ENCODE measurements around the gene SHISA6. TPM values are rescaled to one million over a fixed set of nuclear protein-coding genes. Genes with fewer than 3 reads are reported as not detected.
A peak's percentile ranks its signal among the peaks of the same experiment; 100 is the strongest.

The SHISA6 gene
- total and polyA plus RNA-seq, 5 donors from 2014 or later, result not detected

- Histone ChIP-seq H3K27ac (ENCODE audit: insufficient read depth, low read length, poor library complexity, severe bottlenecking) (no peak overlapping the region), H3K27me3 (ENCODE audit: control insufficient read depth, insufficient read depth, low read length) (no peaks in the 10 kb centered on the region), H3K9me3 (ENCODE audit: control insufficient read depth in 2 of 2, low read length in 2 of 2) (peaks cover 0 to 7% of the 10 kb centered on the region in 2 experiments), H3K4me1 (ENCODE audit: control insufficient read depth, insufficient read depth, low read length, poor library complexity, severe bottlenecking) (no peaks in the 10 kb centered on the region), H3K4me3 (ENCODE audit: low read depth, low read length) (no peak overlapping the region), H3K36me3 (ENCODE audit: control insufficient read depth, insufficient read depth, low read length) (no peaks in the 10 kb centered on the region)
- Mint-ChIP-seq H3K27me3 (no peaks in the 10 kb centered on the region), H3K36me3 (no peaks in the 10 kb centered on the region), H3K4me3 (no peak overlapping the region), H3K9me3 (peaks cover 2 to 18% (median 6%) of the 10 kb centered on the region in 7 donors), H3K27ac (no peak overlapping the region), H3K4me1 (no peaks in the 10 kb centered on the region)
- DNase-seq, result no peak
- no peak for ATAC-seq (ENCODE audit: low read depth in 2 of 2)
Observed at GRCh38 chr17:11492511-11492910, 251.5 kb downstream of the SHISA6 start.

- no peak for DNase-seq
- Mint-ChIP-seq H3K4me3 (no peak overlapping the region), H3K9me3 (peaks cover 2 to 19% (median 6%) of the 10 kb centered on the region in 7 donors), H3K4me1 (no peaks in the 10 kb centered on the region), H3K36me3 (no peaks in the 10 kb centered on the region), H3K27ac (no peak overlapping the region), H3K27me3 (no peaks in the 10 kb centered on the region)
- no peaks in the 10 kb centered on the region for H3K36me3 ChIP-seq (ENCODE audit: control insufficient read depth, insufficient read depth, low read length)
- no peaks in the 10 kb centered on the region for H3K4me1 ChIP-seq (ENCODE audit: control insufficient read depth, insufficient read depth, low read length, poor library complexity, severe bottlenecking)
- no peak overlapping the region for H3K27ac ChIP-seq (ENCODE audit: insufficient read depth, low read length, poor library complexity, severe bottlenecking)
- no peaks in the 10 kb centered on the region for H3K27me3 ChIP-seq (ENCODE audit: control insufficient read depth, insufficient read depth, low read length)
- no peak overlapping the region for H3K4me3 ChIP-seq (ENCODE audit: low read depth, low read length)
- ATAC-seq (ENCODE audit: low read depth in 2 of 2), result no peak
- H3K9me3 ChIP-seq (ENCODE audit: control insufficient read depth in 2 of 2, low read length in 2 of 2), result peaks cover 0 to 5% of the 10 kb centered on the region in 2 experiments
Observed at GRCh38 chr17:11493936-11494335, 252.9 kb downstream of the SHISA6 start.

GRCh38 chr17:11495613-11496012, 254.6 kb downstream of the SHISA6 start:
- ATAC-seq (ENCODE audit: low read depth in 2 of 2), result no peak

GRCh38 chr17:11499881-11500280, 258.9 kb downstream of the SHISA6 start:
- H3K27ac ChIP-seq (ENCODE audit: insufficient read depth, low read length, poor library complexity, severe bottlenecking), result no peak overlapping the region
- H3K27me3 ChIP-seq (ENCODE audit: control insufficient read depth, insufficient read depth, low read length), result no peaks in the 10 kb centered on the region
- Mint-ChIP-seq H3K4me3 (no peak overlapping the region), H3K9me3 (peaks cover 0 to 10% (median 6%) of the 10 kb centered on the region in 7 donors), H3K27me3 (no peaks in the 10 kb centered on the region), H3K27ac (no peak overlapping the region), H3K36me3 (no peaks in the 10 kb centered on the region), H3K4me1 (no peaks in the 10 kb centered on the region)
- H3K9me3 ChIP-seq (ENCODE audit: control insufficient read depth in 2 of 2, low read length in 2 of 2), result no peaks in the 10 kb centered on the region
- DNase-seq, result no peak
- H3K4me1 ChIP-seq (ENCODE audit: control insufficient read depth, insufficient read depth, low read length, poor library complexity, severe bottlenecking), result no peaks in the 10 kb centered on the region
- H3K4me3 ChIP-seq (ENCODE audit: low read depth, low read length), result no peak overlapping the region
- no peaks in the 10 kb centered on the region for H3K36me3 ChIP-seq (ENCODE audit: control insufficient read depth, insufficient read depth, low read length)
- no peak for ATAC-seq (ENCODE audit: low read depth in 2 of 2)

More at GRCh38 chr17:11495613-11496012, 254.6 kb downstream of the SHISA6 start:
- H3K4me1 Mint-ChIP-seq, result no peaks in the 10 kb centered on the region
- H3K4me3 Mint-ChIP-seq, result no peak overlapping the region
- no peak overlapping the region for H3K27ac Mint-ChIP-seq
- no peaks in the 10 kb centered on the region for H3K4me1 ChIP-seq (ENCODE audit: control insufficient read depth, insufficient read depth, low read length, poor library complexity, severe bottlenecking)
- DNase-seq, result no peak
- no peaks in the 10 kb centered on the region for H3K36me3 ChIP-seq (ENCODE audit: control insufficient read depth, insufficient read depth, low read length)
- H3K27me3 ChIP-seq (ENCODE audit: control insufficient read depth, insufficient read depth, low read length), result no peaks in the 10 kb centered on the region
- H3K9me3 ChIP-seq (ENCODE audit: control insufficient read depth in 2 of 2, low read length in 2 of 2), result no peaks in the 10 kb centered on the region
- H3K36me3 Mint-ChIP-seq, result no peaks in the 10 kb centered on the region
- no peaks in the 10 kb centered on the region for H3K27me3 Mint-ChIP-seq
- H3K9me3 Mint-ChIP-seq, result peaks cover 0 to 16% (median 4%) of the 10 kb centered on the region in 7 donors
- no peak overlapping the region for H3K27ac ChIP-seq (ENCODE audit: insufficient read depth, low read length, poor library complexity, severe bottlenecking)
- no peak overlapping the region for H3K4me3 ChIP-seq (ENCODE audit: low read depth, low read length)

- Histone ChIP-seq H3K36me3 (ENCODE audit: control insufficient read depth, insufficient read depth, low read length) (no peaks in the 10 kb centered on the region), H3K27ac (ENCODE audit: insufficient read depth, low read length, poor library complexity, severe bottlenecking) (no peak overlapping the region), H3K4me1 (ENCODE audit: control insufficient read depth, insufficient read depth, low read length, poor library complexity, severe bottlenecking) (no peaks in the 10 kb centered on the region), H3K4me3 (ENCODE audit: low read depth, low read length) (no peak overlapping the region), H3K9me3 (ENCODE audit: control insufficient read depth in 2 of 2, low read length in 2 of 2) (no peaks in the 10 kb centered on the region), H3K27me3 (ENCODE audit: control insufficient read depth, insufficient read depth, low read length) (no peaks in the 10 kb centered on the region)
- no peaks in the 10 kb centered on the region for H3K36me3 Mint-ChIP-seq
- DNase-seq (no peak), ATAC-seq (ENCODE audit: low read depth in 2 of 2) (no peak)
- no peak overlapping the region for H3K27ac Mint-ChIP-seq
- H3K9me3 Mint-ChIP-seq, result peaks cover 0 to 7% (median 0%) of the 10 kb centered on the region in 7 donors
- H3K4me3 Mint-ChIP-seq, result no peak overlapping the region
- no peaks in the 10 kb centered on the region for H3K4me1 Mint-ChIP-seq
- no peaks in the 10 kb centered on the region for H3K27me3 Mint-ChIP-seq
Observed at GRCh38 chr17:11503308-11504035, 262.5 kb downstream of the SHISA6 start.

GRCh38 chr17:11506635-11507034, 265.6 kb downstream of the SHISA6 start:
- Histone ChIP-seq H3K4me1 (ENCODE audit: control insufficient read depth, insufficient read depth, low read length, poor library complexity, severe bottlenecking) (no peaks in the 10 kb centered on the region), H3K9me3 (ENCODE audit: control insufficient read depth in 2 of 2, low read length in 2 of 2) (no peaks in the 10 kb centered on the region), H3K27me3 (ENCODE audit: control insufficient read depth, insufficient read depth, low read length) (no peaks in the 10 kb centered on the region), H3K36me3 (ENCODE audit: control insufficient read depth, insufficient read depth, low read length) (no peaks in the 10 kb centered on the region), H3K4me3 (ENCODE audit: low read depth, low read length) (no peak overlapping the region), H3K27ac (ENCODE audit: insufficient read depth, low read length, poor library complexity, severe bottlenecking) (no peak overlapping the region)
- DNase-seq, result no peak
- no peak overlapping the region for H3K4me3 Mint-ChIP-seq
- no peaks in the 10 kb centered on the region for H3K27me3 Mint-ChIP-seq
- no peak for ATAC-seq (ENCODE audit: low read depth in 2 of 2)
- H3K9me3 Mint-ChIP-seq, result peaks cover 0 to 7% (median 0%) of the 10 kb centered on the region in 7 donors
- H3K36me3 Mint-ChIP-seq, result no peaks in the 10 kb centered on the region
- H3K4me1 Mint-ChIP-seq, result no peaks in the 10 kb centered on the region
- H3K27ac Mint-ChIP-seq, result no peak overlapping the region

- Histone ChIP-seq H3K27me3 (ENCODE audit: control insufficient read depth, insufficient read depth, low read length) (no peaks in the 10 kb centered on the region), H3K36me3 (ENCODE audit: control insufficient read depth, insufficient read depth, low read length) (no peaks in the 10 kb centered on the region), H3K9me3 (ENCODE audit: control insufficient read depth in 2 of 2, low read length in 2 of 2) (no peaks in the 10 kb centered on the region), H3K4me1 (ENCODE audit: control insufficient read depth, insufficient read depth, low read length, poor library complexity, severe bottlenecking) (no peaks in the 10 kb centered on the region), H3K4me3 (ENCODE audit: low read depth, low read length) (no peak overlapping the region), H3K27ac (ENCODE audit: insufficient read depth, low read length, poor library complexity, severe bottlenecking) (no peak overlapping the region)
- Mint-ChIP-seq H3K9me3 (peaks cover 0 to 4% (median 0%) of the 10 kb centered on the region in 7 donors), H3K36me3 (no peaks in the 10 kb centered on the region), H3K27ac (no peak overlapping the region), H3K27me3 (no peaks in the 10 kb centered on the region), H3K4me3 (no peak overlapping the region), H3K4me1 (no peaks in the 10 kb centered on the region)
- ATAC-seq (ENCODE audit: low read depth in 2 of 2) (no peak), DNase-seq (no peak)
Observed at GRCh38 chr17:11511696-11512095, 270.7 kb downstream of the SHISA6 start.

- H3K27me3 ChIP-seq (ENCODE audit: control insufficient read depth, insufficient read depth, low read length), result no peaks in the 10 kb centered on the region
- no peaks in the 10 kb centered on the region for H3K9me3 ChIP-seq (ENCODE audit: control insufficient read depth in 2 of 2, low read length in 2 of 2)
- DNase-seq (no peak), ATAC-seq (ENCODE audit: low read depth in 2 of 2) (no peak)
- Mint-ChIP-seq H3K9me3 (peaks cover 0 to 3% (median 0%) of the 10 kb centered on the region in 7 donors), H3K27ac (peak overlapping the region in 1 of 3 donors; percentile 35), H3K27me3 (no peaks in the 10 kb centered on the region), H3K36me3 (no peaks in the 10 kb centered on the region), H3K4me1 (no peaks in the 10 kb centered on the region), H3K4me3 (no peak overlapping the region)
- no peak overlapping the region for H3K27ac ChIP-seq (ENCODE audit: insufficient read depth, low read length, poor library complexity, severe bottlenecking)
- H3K4me1 ChIP-seq (ENCODE audit: control insufficient read depth, insufficient read depth, low read length, poor library complexity, severe bottlenecking), result no peaks in the 10 kb centered on the region
- H3K36me3 ChIP-seq (ENCODE audit: control insufficient read depth, insufficient read depth, low read length), result no peaks in the 10 kb centered on the region
- H3K4me3 ChIP-seq (ENCODE audit: low read depth, low read length), result no peak overlapping the region
Observed at GRCh38 chr17:11514565-11514964, 273.6 kb downstream of the SHISA6 start.
